Testis (tissue), 3 donors: Measurements from ENCODE around the gene KRTAP5-11. TPM values are rescaled to one million over a fixed set of nuclear protein-coding genes. Genes with fewer than 3 reads are reported as not detected.

Experiments
- DNase-seq: peaks from one replicate; pipeline ENCODE4 v3.0.0-alpha.2; 2019
- H3K27ac ChIP-seq, 2 donors: fragments of 200-600 bp; sonication (generic); one replicate each; pipeline ENCODE4 v1.5.1; 2019
- H3K27me3 ChIP-seq: fragments of 200-600 bp; sonication (generic); one replicate; pipeline ENCODE4 v1.5.1; 2019
- H3K36me3 ChIP-seq: fragments of 200-600 bp; sonication (generic); one replicate; pipeline ENCODE4 v1.5.1; 2017; ENCODE audit warnings: low read depth; ENCODE audit errors: missing control alignments
- H3K4me1 ChIP-seq: fragments of 200-600 bp; sonication (generic); one replicate; pipeline ENCODE4 v1.5.1; 2019
- H3K4me3 ChIP-seq, 2 donors: fragments of 200-600 bp; sonication (generic); one replicate each; pipeline ENCODE4 v1.5.1; 2017 to 2019
- H3K9me3 ChIP-seq: fragments of 200-600 bp; sonication (generic); one replicate; pipeline ENCODE4 v1.5.1; 2017
- POLR2A ChIP-seq: fragments of 450-650 bp; IDR thresholded peaks from one replicate; pipeline ENCODE4 v1.6.1; 2017; ENCODE audit warnings: antibody characterized with exemption, mild to moderate bottlenecking, moderate library complexity
- WGBS, 2 donors: methylation state at CpG; one replicate each; pipeline ENCODE4 v1.1.5; 2018; 5-methylcytosine and 5-hydroxymethylcytosine counted together
- intact Hi-C: fragments of 100-400 bp; cut with DNase I; formaldehyde crosslinking; loops from one replicate; pipeline ENCODE4 v1.15.1; 2023; ENCODE audit warnings: low total_unique reads
- polyA plus RNA-seq: library from polyadenylated mRNA; stranded (reverse); fragments of 350-450 nt; fragmentation: Illumina TruSeq; extraction: RNeasy Lipid Tissue Mini Kit (QIAGEN cat#74804); gene quantifications from one replicate; pipeline ENCODE4 v1.2.3, GENCODE V29; 2014; ENCODE audit warnings: low read depth, low replicate concordance; ENCODE audit not compliant: insufficient read depth
- small RNA-seq, 2 donors: library from RNA; depleted of rRNA; stranded (forward); fragments of <200 nt; gene quantifications; one replicate each; pipeline ENCODE3, GENCODE V24; 2016
- total RNA-seq, 2 donors: library from RNA; depleted of rRNA; stranded (reverse); fragments of >200 nt; gene quantifications; one replicate each; pipeline ENCODE4 v1.2.3, GENCODE V29; 2016
- TF ChIP-seq, protein P1 (sequence below), 3 experiments: fragments of 450-650 bp in 2 of 3; fragments of 200-600 bp in 1 of 3; sonication (generic) in 1 of 3; IDR thresholded peaks; one replicate each; pipeline ENCODE4 v1.5.1; 2016 to 2019; ENCODE audit warnings: antibody characterized with exemption in 3 of 3, mild to moderate bottlenecking in 2 of 3, moderate library complexity in 1 of 3

The KRTAP5-11 gene
- total and polyA plus RNA-seq, 3 donors from 2014 or later: not detected

DNA sequence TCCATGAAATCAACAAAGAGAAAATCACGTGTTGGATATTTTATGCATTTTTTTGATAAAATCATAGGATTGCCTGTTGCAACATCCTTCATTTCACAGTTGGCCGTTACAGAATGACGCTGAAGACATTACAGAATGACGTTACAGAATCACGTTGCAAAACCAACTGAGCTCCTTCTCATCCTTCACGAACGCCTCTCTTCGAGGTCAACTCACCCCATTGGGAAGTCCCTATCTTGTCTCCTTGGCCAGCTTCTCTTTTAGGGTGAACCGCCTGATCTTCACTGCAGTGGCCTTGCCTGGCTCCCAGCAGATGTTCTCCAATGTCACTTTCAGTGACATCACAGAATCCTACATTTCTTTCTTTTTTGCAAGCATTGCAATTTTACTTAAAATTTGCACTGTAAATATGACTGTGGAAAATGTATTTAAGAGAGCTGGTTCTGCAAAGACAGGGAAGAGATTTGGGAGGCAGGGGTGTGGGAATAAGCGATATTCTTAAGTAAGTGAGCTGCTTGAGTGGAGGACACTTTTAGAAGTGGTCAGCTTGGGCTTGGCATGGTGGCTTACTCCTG, 50.6 kb downstream of the KRTAP5-11 start:
- TF ChIP-seq, protein P1, sequence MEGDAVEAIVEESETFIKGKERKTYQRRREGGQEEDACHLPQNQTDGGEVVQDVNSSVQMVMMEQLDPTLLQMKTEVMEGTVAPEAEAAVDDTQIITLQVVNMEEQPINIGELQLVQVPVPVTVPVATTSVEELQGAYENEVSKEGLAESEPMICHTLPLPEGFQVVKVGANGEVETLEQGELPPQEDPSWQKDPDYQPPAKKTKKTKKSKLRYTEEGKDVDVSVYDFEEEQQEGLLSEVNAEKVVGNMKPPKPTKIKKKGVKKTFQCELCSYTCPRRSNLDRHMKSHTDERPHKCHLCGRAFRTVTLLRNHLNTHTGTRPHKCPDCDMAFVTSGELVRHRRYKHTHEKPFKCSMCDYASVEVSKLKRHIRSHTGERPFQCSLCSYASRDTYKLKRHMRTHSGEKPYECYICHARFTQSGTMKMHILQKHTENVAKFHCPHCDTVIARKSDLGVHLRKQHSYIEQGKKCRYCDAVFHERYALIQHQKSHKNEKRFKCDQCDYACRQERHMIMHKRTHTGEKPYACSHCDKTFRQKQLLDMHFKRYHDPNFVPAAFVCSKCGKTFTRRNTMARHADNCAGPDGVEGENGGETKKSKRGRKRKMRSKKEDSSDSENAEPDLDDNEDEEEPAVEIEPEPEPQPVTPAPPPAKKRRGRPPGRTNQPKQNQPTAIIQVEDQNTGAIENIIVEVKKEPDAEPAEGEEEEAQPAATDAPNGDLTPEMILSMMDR (IDR thresholded peaks at IDR 0.05): no peak
- no peak for TF ChIP-seq POLR2A
- H3K27ac ChIP-seq: no peak overlapping the region
- H3K27me3 ChIP-seq: no peaks in the 10 kb centered on the region
- DNase-seq: no peak
- peaks cover 7% of the 10 kb centered on the region for H3K4me1 ChIP-seq
- no peak overlapping the region for H3K4me3 ChIP-seq
- intact Hi-C loops: no loop called here
- H3K36me3 ChIP-seq: no peaks in the 10 kb centered on the region
- 70 to 75% methylated on average over 10 of the region's 10 CpGs for whole genome bisulfite sequencing, 2 donors
- no peaks in the 10 kb centered on the region for H3K9me3 ChIP-seq

Small RNA genes within 50 kb of the gene (small RNA-seq; reads per million reads assigned to genes)
- 0 reads per million in 2 donors for gene AP000867.1
- gene KRTAP5-14P: 0 reads per million in 2 donors

Other genes with a start within 250 kb of the KRTAP5-11 start
- gene DHCR7, start 134.5 kb downstream of the KRTAP5-11 start, total RNA-seq: 100 to 1,000 TPM in 1 of 2 donors, 10 to 100 TPM in 1; 54.2 to 101 TPM
- 65.3 TPM for gene DHCR7, start 134.5 kb downstream of the KRTAP5-11 start, polyA plus RNA-seq
- gene NADSYN1, start 129.7 kb downstream of the KRTAP5-11 start, total RNA-seq: 10 to 100 TPM; 75.7 to 91.2 TPM
- gene NADSYN1, start 129.7 kb downstream of the KRTAP5-11 start, polyA plus RNA-seq: 79.4 TPM
- gene KRTAP5-7, start 55.6 kb downstream of the KRTAP5-11 start, total RNA-seq: 1 to 10 TPM in 1 of 2 donors, under 1 TPM in 1; 0.94 to 1.7 TPM
- gene KRTAP5-7, start 55.6 kb downstream of the KRTAP5-11 start, polyA plus RNA-seq: 1.7 TPM
- 1 to 10 TPM in 1 of 2 donors, under 1 TPM in 1; 0.39 to 1.1 TPM for gene KRTAP5-8, start 44.9 kb downstream of the KRTAP5-11 start, total RNA-seq
- gene KRTAP5-8, start 44.9 kb downstream of the KRTAP5-11 start, polyA plus RNA-seq: not detected
- 1 to 10 TPM; 1.4 to 3.6 TPM for gene KRTAP5-9, start 34.5 kb downstream of the KRTAP5-11 start, total RNA-seq
- 1.5 TPM for gene KRTAP5-9, start 34.5 kb downstream of the KRTAP5-11 start, polyA plus RNA-seq
- not detected for gene KRTAP5-10, start 17.3 kb downstream of the KRTAP5-11 start, total RNA-seq
- 0.28 TPM for gene KRTAP5-10, start 17.3 kb downstream of the KRTAP5-11 start, polyA plus RNA-seq